ENCODE measurements around the gene DCLK1.

DCLK1 gene

GRCh38 chr13:35826626-35827254 lies 304.4 kb downstream of the DCLK1 start:
- DNase-seq (ENCODE audit: low read depth) = no peak

- DNase-seq (ENCODE audit: low read depth) = no peak
Observed at GRCh38 chr13:35824825-35825224, 306.4 kb downstream of the DCLK1 start.

GRCh38 chr13:35824395-35824794 lies 306.8 kb downstream of the DCLK1 start:
- no peak for DNase-seq (ENCODE audit: low read depth)

GRCh38 chr13:35822666-35823065 lies 308.5 kb downstream of the DCLK1 start:
- no peak for DNase-seq (ENCODE audit: low read depth)

- no peak for DNase-seq (ENCODE audit: low read depth)
Observed at GRCh38 chr13:35818633-35819067, 312.5 kb downstream of the DCLK1 start.

GRCh38 chr13:35817642-35818607 lies 313.3 kb downstream of the DCLK1 start:
- DNase-seq (ENCODE audit: low read depth) = no peak

- DNase-seq (ENCODE audit: low read depth) = no peak
Observed at GRCh38 chr13:35814605-35815011, 316.6 kb downstream of the DCLK1 start.

- DNase-seq (ENCODE audit: low read depth) = no peak
Observed at GRCh38 chr13:35812736-35813135, 318.4 kb downstream of the DCLK1 start.

- DNase-seq (ENCODE audit: low read depth) = no peak
Observed at GRCh38 chr13:35810321-35810720, 320.9 kb downstream of the DCLK1 start.

GRCh38 chr13:35808846-35809245 lies 322.3 kb downstream of the DCLK1 start:
- DNase-seq (ENCODE audit: low read depth) = no peak

- DNase-seq (ENCODE audit: low read depth) = no peak
Observed at GRCh38 chr13:35804901-35805300, 326.3 kb downstream of the DCLK1 start.

- DNase-seq (ENCODE audit: low read depth) = no peak
Observed at GRCh38 chr13:35797991-35798390, 333.2 kb downstream of the DCLK1 start.

- no peak for DNase-seq (ENCODE audit: low read depth)
Observed at GRCh38 chr13:35797244-35797643, 333.9 kb downstream of the DCLK1 start.

GRCh38 chr13:35796623-35797022 lies 334.6 kb downstream of the DCLK1 start:
- no peak for DNase-seq (ENCODE audit: low read depth)

GRCh38 chr13:35794734-35795389 lies 336.3 kb downstream of the DCLK1 start:
- DNase-seq (ENCODE audit: low read depth) = no peak

- DNase-seq (ENCODE audit: low read depth) = no peak
Observed at GRCh38 chr13:35793823-35794222, 337.4 kb downstream of the DCLK1 start.

GRCh38 chr13:35792911-35793310 lies 338.3 kb downstream of the DCLK1 start:
- no peak for DNase-seq (ENCODE audit: low read depth)

GRCh38 chr13:35792021-35792420 lies 339.2 kb downstream of the DCLK1 start:
- DNase-seq (ENCODE audit: low read depth) = no peak

- no peak for DNase-seq (ENCODE audit: low read depth)
Observed at GRCh38 chr13:35791184-35791851, 339.9 kb downstream of the DCLK1 start.

GRCh38 chr13:35789335-35790165 lies 341.6 kb downstream of the DCLK1 start:
- DNase-seq (ENCODE audit: low read depth) = no peak

- DNase-seq (ENCODE audit: low read depth) = no peak
Observed at GRCh38 chr13:35787937-35788336, 343.2 kb downstream of the DCLK1 start.

All from stimulated activated CD8-positive, alpha-beta memory T cell treated with anti-CD3 and anti-CD28 coated beads, Interleukin-15, amount 100 ng/mL, for 24 hours (primary cell).